Ramos (cell line): Measurements from ENCODE around the gene CNKSR1.

Experiments used
- in situ Hi-C: fragments of 300-500 bp; cut with MboI; formaldehyde crosslinking; loops from one replicate; pipeline ENCODE4 v1.14.3; 2022; ENCODE audit warnings: low sequenced_read_pairs; ENCODE audit not compliant: unreplicated experiment

The CNKSR1 gene

GRCh38 chr1:26182383-26182696 is 5.0 kb downstream of the CNKSR1 start:
- in situ Hi-C loops, result no loop called here

DNA sequence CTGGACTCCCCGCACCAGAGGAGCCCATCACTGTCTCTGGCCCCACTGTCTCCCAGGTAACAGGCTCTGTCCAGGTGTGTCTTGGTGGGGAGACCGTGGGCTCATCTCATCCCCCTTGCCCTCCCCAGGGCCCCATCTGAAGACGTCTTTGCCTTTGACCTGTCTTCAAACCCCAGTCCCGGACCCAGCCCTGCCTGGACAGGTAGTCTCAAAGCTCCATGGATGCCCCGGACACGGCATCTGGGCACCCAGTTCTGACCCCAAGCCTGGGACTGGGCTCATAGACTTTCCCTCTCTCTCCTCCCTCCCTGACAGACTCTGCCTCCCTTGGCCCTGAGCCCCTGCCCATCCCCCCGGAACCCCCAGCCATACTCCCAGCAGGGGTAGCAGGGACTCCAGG is 6.8 kb downstream of the CNKSR1 start:
- in situ Hi-C loops, result no loop called here

DNA sequence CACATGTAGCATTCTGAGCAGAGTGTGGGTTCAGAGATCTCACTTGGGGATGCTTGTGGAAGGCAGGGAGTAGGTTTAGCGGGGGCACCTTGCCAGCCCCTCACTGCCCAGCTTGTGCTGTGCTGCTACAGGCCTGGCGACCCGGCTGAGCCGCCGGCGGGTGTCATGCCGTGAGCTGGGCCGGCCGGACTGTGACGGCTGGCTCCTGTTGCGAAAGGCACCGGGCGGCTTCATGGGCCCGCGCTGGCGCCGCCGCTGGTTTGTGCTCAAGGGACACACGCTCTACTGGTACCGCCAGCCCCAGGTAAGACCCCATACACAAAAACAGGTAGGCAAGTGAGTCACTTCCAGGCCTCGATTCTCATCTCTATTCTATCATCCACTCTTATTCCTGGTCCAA is 7.6 kb downstream of the CNKSR1 start:
- in situ Hi-C loops, result no loop called here

GRCh38 chr1:26187882-26188281 is 10.6 kb downstream of the CNKSR1 start:
- in situ Hi-C loops, result no loop called here

- in situ Hi-C loops, result no loop called here
Observed at GRCh38 chr1:26188477-26188876, 11.2 kb downstream of the CNKSR1 start.

DNA sequence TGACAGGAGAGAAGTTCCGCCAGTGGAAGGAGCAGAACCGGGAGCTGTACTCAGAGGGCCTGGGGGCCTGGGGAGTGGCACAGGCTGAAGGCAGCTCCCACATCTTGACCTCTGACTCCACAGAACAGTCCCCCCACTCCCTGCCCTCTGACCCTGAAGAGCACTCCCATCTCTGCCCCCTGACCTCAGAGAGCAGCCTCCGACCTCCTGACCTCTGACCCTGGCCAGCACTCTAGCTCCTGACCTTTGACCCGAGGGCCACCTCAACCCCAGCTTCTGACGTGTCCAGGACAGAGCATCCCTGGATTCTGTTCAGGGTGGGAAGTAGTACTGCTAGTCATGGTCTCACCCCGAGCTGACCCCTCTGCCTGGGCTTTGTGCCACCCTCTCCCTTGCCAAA is 12.0 kb downstream of the CNKSR1 start:
- in situ Hi-C loops, result no loop called here

- in situ Hi-C loops, result no loop called here
Observed at GRCh38 chr1:26189751-26190275, 12.5 kb downstream of the CNKSR1 start.

DNA sequence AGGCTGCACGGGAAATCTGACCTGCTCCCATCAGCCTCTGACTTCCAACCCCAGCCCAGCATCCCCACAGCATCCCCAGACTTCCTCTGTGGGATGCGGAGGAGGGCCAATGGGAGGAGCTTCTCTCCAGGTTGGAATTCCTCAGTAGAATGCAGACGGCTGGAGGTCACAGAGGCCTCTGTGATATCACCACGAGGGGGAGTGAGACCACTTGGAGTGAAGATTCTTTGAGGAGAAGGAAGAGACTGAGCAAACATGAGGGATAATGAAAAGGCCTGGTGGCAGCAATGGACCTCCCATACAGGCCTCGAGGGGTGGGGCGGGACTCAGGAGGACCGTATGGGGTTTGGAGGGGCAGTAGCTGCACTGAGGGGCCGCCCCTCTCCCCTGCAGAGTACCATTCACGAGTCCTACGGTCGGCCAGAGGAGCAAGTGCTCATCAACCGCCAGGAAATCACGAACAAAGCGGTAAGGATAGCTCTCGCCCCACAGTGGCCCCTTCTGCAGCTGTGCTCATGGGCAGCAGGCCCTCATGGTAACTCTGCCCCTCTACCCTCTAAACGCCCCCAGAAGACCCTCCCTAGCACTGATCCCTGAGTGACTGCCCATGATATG is 13.2 kb downstream of the CNKSR1 start, which contains the start of gene CATSPER4:
Gene CATSPER4, plus strand, starts transcription at position 230 of the 615 bp plus-strand sequence. Its CDS starts 26 bp downstream, at position 256.
- in situ Hi-C loops, result no loop called here

- in situ Hi-C loops, result no loop called here
Observed at GRCh38 chr1:26191739-26192138, 14.4 kb downstream of the CNKSR1 start.

DNA sequence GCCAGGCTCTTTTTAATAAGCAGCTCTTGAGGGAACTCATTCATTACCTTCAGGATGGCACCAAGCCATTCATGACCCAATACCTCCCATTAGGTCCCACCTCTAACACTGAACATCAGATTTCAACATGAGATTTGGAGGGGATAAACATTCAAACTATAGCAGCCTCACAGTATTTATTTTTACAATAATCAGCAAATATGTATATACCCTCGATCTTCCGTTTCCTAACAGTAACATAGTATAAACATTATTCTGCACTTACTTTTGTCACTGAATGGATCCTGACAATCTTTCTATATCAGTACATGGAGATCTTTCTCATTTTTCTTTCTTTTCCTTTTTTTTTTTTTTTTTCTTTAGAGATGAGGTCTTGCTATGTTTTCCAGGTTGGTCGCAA is 18.5 kb downstream of the CNKSR1 start:
- in situ Hi-C loops, result no loop called here

DNA sequence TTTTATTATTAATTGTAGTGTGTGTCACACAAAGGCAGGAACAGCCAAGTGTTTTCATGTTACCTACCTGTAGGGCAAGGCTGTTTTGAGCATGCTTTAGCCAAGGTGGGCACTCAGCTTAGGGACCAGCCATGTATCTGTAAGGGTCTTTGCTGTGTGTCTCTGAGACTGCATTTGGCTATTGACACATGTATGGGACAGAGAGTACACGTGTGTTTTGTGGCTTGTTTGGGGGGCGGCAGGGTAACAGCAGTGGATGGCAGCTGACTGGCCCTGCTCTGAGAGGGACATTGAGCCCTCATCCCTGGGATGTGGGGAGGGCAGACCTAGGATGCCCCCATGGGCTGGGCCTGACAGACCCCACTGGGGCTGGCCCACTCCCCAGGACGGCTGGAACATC is 20.0 kb downstream of the CNKSR1 start:
- in situ Hi-C loops, result no loop called here

- in situ Hi-C loops, result no loop called here
Observed at GRCh38 chr1:26197813-26198212, 20.5 kb downstream of the CNKSR1 start.

GRCh38 chr1:26200413-26200812 is 23.1 kb downstream of the CNKSR1 start:
- in situ Hi-C loops, result no loop called here

DNA sequence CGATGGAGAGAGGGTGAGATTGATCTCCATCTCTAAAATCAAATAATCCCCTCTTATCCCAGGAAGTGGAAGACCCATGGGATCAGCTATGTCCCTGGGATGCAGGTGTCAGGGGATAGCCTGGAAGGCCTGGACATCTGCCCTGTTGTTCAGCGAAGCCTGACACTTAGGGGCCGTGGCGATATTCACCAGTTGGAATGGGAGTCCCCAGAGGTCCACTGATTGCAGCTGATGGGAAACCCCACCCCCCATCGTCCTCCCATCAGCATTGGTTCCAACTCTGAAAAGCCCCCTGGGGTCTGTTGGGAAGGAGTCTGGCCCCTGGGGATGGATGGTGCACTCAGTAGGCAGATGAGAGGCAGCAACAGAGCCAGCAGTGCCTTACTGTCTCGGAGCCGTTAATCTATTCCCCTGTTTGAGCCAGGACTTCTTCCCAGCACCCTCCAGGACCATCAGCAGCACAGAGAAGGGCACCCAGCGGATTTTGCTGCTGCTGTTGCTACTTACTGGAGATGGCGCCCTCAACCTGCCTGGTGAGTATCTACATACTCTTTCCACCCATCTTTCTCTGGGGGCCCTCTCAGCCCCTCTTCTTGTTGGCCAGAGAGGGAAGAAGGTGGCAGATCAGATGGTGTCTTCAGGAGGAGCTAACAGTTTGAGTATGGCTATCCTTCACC is 26.5 kb downstream of the CNKSR1 start:
- in situ Hi-C loops, result no loop called here

DNA sequence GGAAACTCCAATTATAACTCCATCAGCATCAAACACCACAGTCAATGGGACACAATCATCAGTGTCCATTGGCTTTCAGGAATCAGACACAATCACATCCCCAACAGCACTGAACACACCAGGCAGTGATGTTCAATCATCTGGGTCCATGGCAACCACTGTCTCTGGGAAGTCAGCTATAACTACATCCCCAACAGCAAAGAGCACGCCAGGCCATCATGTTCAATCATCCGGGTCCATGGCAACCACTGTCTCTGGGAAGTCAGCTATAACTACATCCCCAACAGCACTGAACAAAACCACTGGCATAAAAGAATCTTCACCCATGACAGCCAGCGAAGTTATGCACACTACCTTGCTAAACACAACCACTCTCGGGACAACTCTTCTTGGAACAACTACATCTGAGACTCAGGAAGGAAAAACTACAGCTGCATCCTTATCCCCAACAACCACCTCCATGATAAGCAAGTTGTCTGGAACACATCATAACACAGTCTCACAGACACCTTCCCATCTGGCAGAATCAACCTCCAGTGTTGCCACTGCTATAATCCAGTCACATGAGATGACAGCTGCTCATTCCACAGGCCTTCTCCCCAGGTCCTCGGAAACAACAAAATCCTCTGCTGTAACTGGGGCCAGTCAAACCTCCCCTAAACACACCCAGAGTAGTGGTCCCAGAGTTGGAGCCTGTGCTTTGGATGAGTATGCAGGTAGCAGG is 33.0 kb downstream of the CNKSR1 start:
- in situ Hi-C loops, result no loop called here

DNA sequence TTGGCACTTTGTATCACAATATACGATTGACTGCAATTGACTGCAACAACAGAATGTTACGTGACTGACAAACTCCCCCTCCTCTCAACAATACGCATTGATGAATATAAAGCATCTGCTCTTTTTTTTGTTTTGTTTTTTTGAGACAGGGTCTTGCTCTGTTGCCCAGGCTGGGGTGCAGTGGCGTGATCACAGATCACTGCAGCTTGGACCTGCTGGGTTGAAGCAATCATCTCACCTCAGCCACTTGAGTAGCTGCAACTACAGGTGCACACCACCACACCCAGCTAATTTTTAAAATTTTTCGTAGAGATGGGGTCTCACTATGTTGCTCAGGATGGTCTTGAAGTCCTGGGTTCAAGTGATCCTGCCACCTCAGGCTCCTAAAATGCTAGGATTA is 35.4 kb downstream of the CNKSR1 start:
- in situ Hi-C loops, result no loop called here

GRCh38 chr1:26213335-26213905 is 36.1 kb downstream of the CNKSR1 start:
- in situ Hi-C loops, result no loop called here

DNA sequence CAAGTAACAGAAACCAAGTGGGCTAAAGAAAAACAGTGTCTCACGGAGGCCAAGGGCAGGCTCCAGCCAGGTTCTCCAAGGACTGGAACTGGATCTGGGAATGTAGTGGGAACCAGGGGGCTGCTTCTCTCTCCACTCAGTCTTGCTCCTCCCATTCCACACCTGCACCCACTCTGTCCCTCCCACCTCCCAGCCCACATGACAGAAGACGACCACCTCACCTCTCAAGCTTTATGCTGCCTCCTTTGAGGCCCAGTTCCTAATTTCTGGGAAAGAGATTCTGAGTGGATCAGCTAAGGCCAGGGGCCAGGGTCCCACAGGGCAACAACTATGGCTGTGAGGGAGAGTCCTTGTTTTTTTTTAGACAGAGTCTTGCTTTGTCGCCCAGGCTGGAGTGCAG is 38.0 kb downstream of the CNKSR1 start:
- in situ Hi-C loops, result no loop called here

DNA sequence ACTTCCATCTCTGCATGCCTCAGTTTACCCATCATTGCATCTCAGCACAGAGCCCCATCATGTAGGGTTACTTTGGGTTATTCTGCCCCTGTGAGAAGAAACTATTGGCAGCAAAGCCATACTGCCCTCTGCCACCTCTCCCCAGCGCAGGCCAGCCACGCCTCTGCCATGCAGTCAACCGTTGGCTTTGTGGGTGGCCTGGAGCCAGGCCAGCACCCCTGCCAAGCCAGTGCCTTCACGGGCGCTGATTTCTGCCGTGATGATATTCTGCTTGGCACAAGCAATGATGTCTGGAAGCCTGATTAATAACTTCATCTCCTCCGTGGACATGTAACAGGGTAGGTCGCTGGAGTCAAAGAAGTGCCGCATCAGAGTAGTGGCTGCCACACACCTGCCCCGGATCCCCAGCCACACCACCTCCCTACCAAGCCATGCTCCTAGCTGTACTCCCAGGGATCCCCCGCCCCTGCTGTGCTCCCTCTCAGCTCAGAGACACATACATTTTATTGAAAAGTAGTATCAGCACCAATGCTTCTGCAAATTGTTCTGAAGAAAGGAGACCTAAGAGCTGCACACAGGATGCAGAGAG is 41.7 kb downstream of the CNKSR1 start:
- in situ Hi-C loops, result no loop called here

- in situ Hi-C loops, result no loop called here
Observed at GRCh38 chr1:26220199-26220912, 43.1 kb downstream of the CNKSR1 start.
